Measurements from ENCODE around the gene IDUA.

The IDUA gene

GRCh38 chr4:1027915-1028238, 41.0 kb downstream of the IDUA start:
- no peak for DNase-seq (ENCODE audit: extremely low read depth in 1 of 2, low read depth in 1 of 2)

GRCh38 chr4:1028574-1029220, 41.9 kb downstream of the IDUA start:
- no peak for DNase-seq (ENCODE audit: extremely low read depth in 1 of 2, low read depth in 1 of 2)

- DNase-seq (ENCODE audit: extremely low read depth in 1 of 2, low read depth in 1 of 2): no peak
Observed at GRCh38 chr4:1029529-1029928, 42.7 kb downstream of the IDUA start.

- no peak for DNase-seq (ENCODE audit: extremely low read depth in 1 of 2, low read depth in 1 of 2)
Observed at GRCh38 chr4:1030031-1030430, 43.2 kb downstream of the IDUA start.

GRCh38 chr4:1030559-1030958, 43.7 kb downstream of the IDUA start:
- no peak for DNase-seq (ENCODE audit: extremely low read depth in 1 of 2, low read depth in 1 of 2)

- DNase-seq (ENCODE audit: extremely low read depth in 1 of 2, low read depth in 1 of 2): no peak
Observed at GRCh38 chr4:1031346-1031745, 44.5 kb downstream of the IDUA start.

GRCh38 chr4:1031956-1032795, 45.3 kb downstream of the IDUA start:
- no peak for DNase-seq (ENCODE audit: extremely low read depth in 1 of 2, low read depth in 1 of 2)

GRCh38 chr4:1032861-1033260, 46.0 kb downstream of the IDUA start:
- no peak for DNase-seq (ENCODE audit: extremely low read depth in 1 of 2, low read depth in 1 of 2)

- no peak for DNase-seq (ENCODE audit: extremely low read depth in 1 of 2, low read depth in 1 of 2)
Observed at GRCh38 chr4:1033840-1034551, 47.2 kb downstream of the IDUA start.

GRCh38 chr4:1035510-1035909, 48.7 kb downstream of the IDUA start:
- no peak for DNase-seq (ENCODE audit: extremely low read depth in 1 of 2, low read depth in 1 of 2)

- DNase-seq (ENCODE audit: extremely low read depth in 1 of 2, low read depth in 1 of 2): no peak
Observed at GRCh38 chr4:1036095-1036494, 49.3 kb downstream of the IDUA start.

GRCh38 chr4:1036976-1037810, 50.3 kb downstream of the IDUA start:
- no peak for DNase-seq (ENCODE audit: extremely low read depth in 1 of 2, low read depth in 1 of 2)

- no peak for DNase-seq (ENCODE audit: extremely low read depth in 1 of 2, low read depth in 1 of 2)
Observed at GRCh38 chr4:1038948-1039492, 52.2 kb downstream of the IDUA start.

GRCh38 chr4:1039493-1040343, 52.9 kb downstream of the IDUA start:
- no peak for DNase-seq (ENCODE audit: extremely low read depth in 1 of 2, low read depth in 1 of 2)

- no peak for DNase-seq (ENCODE audit: extremely low read depth in 1 of 2, low read depth in 1 of 2)
Observed at GRCh38 chr4:1040344-1041146, 53.7 kb downstream of the IDUA start.

GRCh38 chr4:1041147-1041935, 54.5 kb downstream of the IDUA start:
- DNase-seq (ENCODE audit: extremely low read depth in 1 of 2, low read depth in 1 of 2): no peak

- DNase-seq (ENCODE audit: extremely low read depth in 1 of 2, low read depth in 1 of 2): no peak
Observed at GRCh38 chr4:1041936-1042330, 55.1 kb downstream of the IDUA start.

GRCh38 chr4:1042352-1043055, 55.7 kb downstream of the IDUA start:
- no peak for DNase-seq (ENCODE audit: extremely low read depth in 1 of 2, low read depth in 1 of 2)
